PC-9 (cell line): ENCODE data around the gene FFAR3.

ENCODE experiments used
- CTCF ChIP-seq: fragments of 200-600 bp; sonication (generic); conservative IDR thresholded peaks from 2 replicates; pipeline ENCODE4 v1.6.1; 2017; ENCODE audit warnings: mixed run types, antibody characterized with exemption, mild to moderate bottlenecking, moderate library complexity
- EZH2 ChIP-seq: fragments of 200-600 bp; sonication (generic); IDR thresholded peaks from 2 replicates; pipeline ENCODE4 v1.8.0; 2017; ENCODE audit warnings: antibody characterized with exemption, low read depth

- TF ChIP-seq CTCF (peak; percentile 93), EZH2 (no peak)
Observed at GRCh38 chr19:35352448-35353304, 5.6 kb upstream of the FFAR3 start.
